HepG2 (cell line): ENCODE measurements around the gene SIGLEC1. TPM values are rescaled to one million over a fixed set of nuclear protein-coding genes. Genes with fewer than 3 reads are reported as not detected.

Experiments used
- ADNP ChIP-seq: sonication (generic); formaldehyde crosslinking; IDR thresholded peaks from 2 replicates; pipeline ENCODE4 v1.4.0; 2020; ENCODE audit warnings: missing genetic modification reagents
- BRCA1 ChIP-seq: sonication (generic); formaldehyde crosslinking; IDR thresholded peaks from 2 replicates; pipeline ENCODE4 v1.4.0; 2020; ENCODE audit warnings: missing genetic modification reagents
- E2F5 ChIP-seq: sonication (generic); formaldehyde crosslinking; conservative IDR thresholded peaks from 2 replicates; pipeline ENCODE4 v1.4.0; 2020; ENCODE audit warnings: missing genetic modification reagents
- FOXA1 ChIP-seq, 2 experiments: fragments of 450-650 bp in 1 of 2; sonication (generic) in 1 of 2; formaldehyde crosslinking in 1 of 2; IDR thresholded peaks; 2 replicates each; pipeline versions ENCODE4 v1.4.0 to v1.6.1; 2016 to 2020; ENCODE audit warnings: missing genetic modification reagents in 1 of 2
- HES4 ChIP-seq: sonication (generic); formaldehyde crosslinking; IDR thresholded peaks from 2 replicates; pipeline ENCODE4 v1.9.0; 2021; ENCODE audit warnings: mild to moderate bottlenecking, missing genetic modification reagents, borderline replicate concordance
- KAT2B ChIP-seq: fragments of 150-350 bp; IDR thresholded peaks from 2 replicates; pipeline ENCODE4 v1.6.1; 2014; ENCODE audit warnings: low read depth, low read length, borderline replicate concordance
- MEF2D ChIP-seq: sonication (generic); formaldehyde crosslinking; IDR thresholded peaks from 2 replicates; pipeline ENCODE4 v1.5.1; 2020; ENCODE audit warnings: mild to moderate bottlenecking, missing genetic modification reagents
- POGZ ChIP-seq: sonication (generic); formaldehyde crosslinking; IDR thresholded peaks from 2 replicates; pipeline ENCODE4 v1.4.0; 2020; ENCODE audit warnings: mild to moderate bottlenecking, missing genetic modification reagents
- SIN3A ChIP-seq: IDR thresholded peaks from 2 replicates; pipeline ENCODE4 v1.6.1; 2011; ENCODE audit warnings: low read depth, mild to moderate bottlenecking, control low read depth, low read length, borderline replicate concordance
- SPEN ChIP-seq: sonication (generic); formaldehyde crosslinking; IDR thresholded peaks from 2 replicates; pipeline ENCODE4 v1.5.1; 2020; ENCODE audit warnings: low read depth, mild to moderate bottlenecking, missing genetic modification reagents
- ZBTB44 ChIP-seq: sonication (generic); formaldehyde crosslinking; IDR thresholded peaks from 2 replicates; pipeline ENCODE4 v1.4.0; 2020; ENCODE audit warnings: missing genetic modification reagents
- ZNF180 ChIP-seq: sonication (generic); formaldehyde crosslinking; IDR thresholded peaks from 2 replicates; pipeline ENCODE4 v1.4.0; 2020; ENCODE audit warnings: low read depth, missing genetic modification reagents, borderline replicate concordance
- ZNF205 ChIP-seq: IDR thresholded peaks from 2 replicates; pipeline ENCODE4 v1.6.1; 2018; ENCODE audit warnings: missing biosample characterization, missing genetic modification reagents
- ZNF207 ChIP-seq: fragments of 450-650 bp; IDR thresholded peaks from 2 replicates; pipeline ENCODE4 v1.6.1; 2016; ENCODE audit warnings: antibody characterized with exemption, borderline replicate concordance
- ZNF256 ChIP-seq: sonication (generic); formaldehyde crosslinking; conservative IDR thresholded peaks from 2 replicates; pipeline ENCODE4 v1.4.0; 2020; ENCODE audit warnings: missing genetic modification reagents
- ZNF33A ChIP-seq: sonication (generic); formaldehyde crosslinking; IDR thresholded peaks from 2 replicates; pipeline ENCODE4 v1.5.1; 2020; ENCODE audit warnings: missing genetic modification reagents, mild to moderate bottlenecking, moderate library complexity, borderline replicate concordance
- ZNF883 ChIP-seq: sonication (generic); formaldehyde crosslinking; IDR thresholded peaks from 2 replicates; pipeline ENCODE4 v1.5.1; 2020; ENCODE audit warnings: mild to moderate bottlenecking, missing genetic modification reagents; ENCODE audit errors: not compliant biosample characterization
- polyA plus RNA-seq, 8 experiments: library from polyadenylated mRNA; depleted of rRNA in 3 of 8; stranded (reverse) in 7 of 8; unstranded in 1 of 8; fragments of >200 nt; fragmentation: Illumina TruSeq in 4 of 8; extraction: Trizol in 4 of 8; gene quantifications; 2 replicates each; pipeline versions ENCODE4 v1.2.1 to v1.2.3, GENCODE V29; 2011 to 2016; ENCODE audit warnings: low read depth in 4 of 8, missing spikeins in 1 of 8, mixed read lengths in 1 of 8; ENCODE audit not compliant: insufficient read depth in 1 of 8
- total RNA-seq, 5 experiments: library from RNA; depleted of rRNA; stranded (reverse); fragments of >200 nt; fragmentation: Illumina TruSeq; extraction: Trizol; gene quantifications; 2 replicates each; pipeline ENCODE4 v1.2.3, GENCODE V29; 2016; ENCODE audit warnings: low read depth in 1 of 5
- TF ChIP-seq, protein P1 (sequence below): sonication (generic); formaldehyde crosslinking; IDR thresholded peaks from 2 replicates; pipeline ENCODE4 v1.8.0; 2022; ENCODE audit warnings: low read depth, missing genetic modification reagents
- TF ChIP-seq, protein P2 (sequence below): sonication (generic); formaldehyde crosslinking; IDR thresholded peaks from 2 replicates; pipeline ENCODE4 v1.5.1; 2020; ENCODE audit warnings: missing genetic modification reagents, mild to moderate bottlenecking, borderline replicate concordance
- TF ChIP-seq, protein P3 (sequence below): sonication (generic); formaldehyde crosslinking; IDR thresholded peaks from 2 replicates; pipeline ENCODE4 v1.4.0; 2020; ENCODE audit warnings: mild to moderate bottlenecking, missing genetic modification reagents, borderline replicate concordance

The SIGLEC1 gene
- total and polyA plus RNA-seq, 2 of the 13 experiments (the other 11 are each of a cell fraction or from before 2014, with no cell fraction given), result 0.01 TPM; not detected in 1

GRCh38 chr20:3739054-3739925, 26.9 kb upstream of the SIGLEC1 start (continued):
- TF ChIP-seq, protein P1, sequence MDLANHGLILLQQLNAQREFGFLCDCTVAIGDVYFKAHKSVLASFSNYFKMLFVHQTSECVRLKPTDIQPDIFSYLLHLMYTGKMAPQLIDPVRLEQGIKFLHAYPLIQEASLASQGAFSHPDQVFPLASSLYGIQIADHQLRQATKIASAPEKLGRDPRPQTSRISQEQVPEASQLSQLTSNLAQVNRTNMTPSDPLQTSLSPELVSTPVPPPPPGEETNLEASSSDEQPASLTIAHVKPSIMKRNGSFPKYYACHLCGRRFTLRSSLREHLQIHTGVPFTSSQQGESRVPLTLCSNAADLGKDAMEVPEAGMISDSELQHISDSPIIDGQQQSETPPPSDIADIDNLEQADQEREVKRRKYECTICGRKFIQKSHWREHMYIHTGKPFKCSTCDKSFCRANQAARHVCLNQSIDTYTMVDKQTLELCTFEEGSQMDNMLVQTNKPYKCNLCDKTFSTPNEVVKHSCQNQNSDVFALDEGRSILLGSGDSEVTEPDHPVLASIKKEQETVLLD (CRISPR knock-in tag), result 0 out of 2 replicates have a peak, but pooled peaks have one; percentile 21
- no peak for TF ChIP-seq ZNF205 (CRISPR knock-in tag)
- TF ChIP-seq ADNP, result no peak
- TF ChIP-seq SIN3A, result no peak
- TF ChIP-seq POGZ (CRISPR knock-in tag), result no peak
- TF ChIP-seq ZNF207, result no peak
- TF ChIP-seq ZNF180 (CRISPR knock-in tag), result no peak
- TF ChIP-seq SPEN (CRISPR knock-in tag), result peak; percentile 41
- TF ChIP-seq FOXA1 (IDR thresholded peaks at IDR 0.05), result no peak
- peak; percentile 7; the same call in 1 of the 2 replicates for TF ChIP-seq FOXA1 (CRISPR knock-in tag; IDR thresholded peaks at IDR 0.05)
- no peak for TF ChIP-seq E2F5 (CRISPR knock-in tag)
- TF ChIP-seq, protein P2, sequence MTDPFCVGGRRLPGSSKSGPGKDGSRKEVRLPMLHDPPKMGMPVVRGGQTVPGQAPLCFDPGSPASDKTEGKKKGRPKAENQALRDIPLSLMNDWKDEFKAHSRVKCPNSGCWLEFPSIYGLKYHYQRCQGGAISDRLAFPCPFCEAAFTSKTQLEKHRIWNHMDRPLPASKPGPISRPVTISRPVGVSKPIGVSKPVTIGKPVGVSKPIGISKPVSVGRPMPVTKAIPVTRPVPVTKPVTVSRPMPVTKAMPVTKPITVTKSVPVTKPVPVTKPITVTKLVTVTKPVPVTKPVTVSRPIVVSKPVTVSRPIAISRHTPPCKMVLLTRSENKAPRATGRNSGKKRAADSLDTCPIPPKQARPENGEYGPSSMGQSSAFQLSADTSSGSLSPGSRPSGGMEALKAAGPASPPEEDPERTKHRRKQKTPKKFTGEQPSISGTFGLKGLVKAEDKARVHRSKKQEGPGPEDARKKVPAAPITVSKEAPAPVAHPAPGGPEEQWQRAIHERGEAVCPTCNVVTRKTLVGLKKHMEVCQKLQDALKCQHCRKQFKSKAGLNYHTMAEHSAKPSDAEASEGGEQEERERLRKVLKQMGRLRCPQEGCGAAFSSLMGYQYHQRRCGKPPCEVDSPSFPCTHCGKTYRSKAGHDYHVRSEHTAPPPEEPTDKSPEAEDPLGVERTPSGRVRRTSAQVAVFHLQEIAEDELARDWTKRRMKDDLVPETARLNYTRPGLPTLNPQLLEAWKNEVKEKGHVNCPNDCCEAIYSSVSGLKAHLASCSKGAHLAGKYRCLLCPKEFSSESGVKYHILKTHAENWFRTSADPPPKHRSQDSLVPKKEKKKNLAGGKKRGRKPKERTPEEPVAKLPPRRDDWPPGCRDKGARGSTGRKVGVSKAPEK (CRISPR knock-in tag), result no peak
- TF ChIP-seq, protein P3, sequence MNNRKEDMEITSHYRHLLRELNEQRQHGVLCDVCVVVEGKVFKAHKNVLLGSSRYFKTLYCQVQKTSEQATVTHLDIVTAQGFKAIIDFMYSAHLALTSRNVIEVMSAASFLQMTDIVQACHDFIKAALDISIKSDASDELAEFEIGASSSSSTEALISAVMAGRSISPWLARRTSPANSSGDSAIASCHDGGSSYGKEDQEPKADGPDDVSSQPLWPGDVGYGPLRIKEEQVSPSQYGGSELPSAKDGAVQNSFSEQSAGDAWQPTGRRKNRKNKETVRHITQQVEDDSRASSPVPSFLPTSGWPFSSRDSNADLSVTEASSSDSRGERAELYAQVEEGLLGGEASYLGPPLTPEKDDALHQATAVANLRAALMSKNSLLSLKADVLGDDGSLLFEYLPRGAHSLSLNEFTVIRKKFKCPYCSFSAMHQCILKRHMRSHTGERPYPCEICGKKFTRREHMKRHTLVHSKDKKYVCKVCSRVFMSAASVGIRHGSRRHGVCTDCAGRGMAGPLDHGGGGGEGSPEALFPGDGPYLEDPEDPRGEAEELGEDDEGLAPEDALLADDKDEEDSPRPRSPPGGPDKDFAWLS (CRISPR knock-in tag), result no peak
- no peak for TF ChIP-seq KAT2B
- TF ChIP-seq ZNF256, result no peak
- TF ChIP-seq HES4 (CRISPR knock-in tag), result no peak; the same call in 1 of the 2 replicates
- no peak for TF ChIP-seq ZNF33A (CRISPR knock-in tag)
- TF ChIP-seq MEF2D (CRISPR knock-in tag), result no peak; the same call in 1 of the 2 replicates
- TF ChIP-seq ZBTB44, result no peak
- peak; percentile 45 for TF ChIP-seq ZNF883 (CRISPR knock-in tag)
- TF ChIP-seq BRCA1 (CRISPR knock-in tag), result no peak
